ENCODE measurements around the gene PMEPA1.
"Not testable (repeated sequence)": the region's sequence is repeated elsewhere in the genome, so short reads cannot be mapped to it uniquely, and the experiment has no call there.

Gene PMEPA1

GRCh38 chr20:57650756-57651483 is 58.9 kb downstream of the PMEPA1 start:
- DNase-seq (ENCODE audit: low read depth in 2 of 2): no peak

- no peak for DNase-seq (ENCODE audit: low read depth in 2 of 2)
Measured at GRCh38 chr20:57650266-57650665, 59.5 kb downstream of the PMEPA1 start.

GRCh38 chr20:57649617-57650015 is 60.2 kb downstream of the PMEPA1 start:
- no peak for DNase-seq (ENCODE audit: low read depth in 2 of 2)

GRCh38 chr20:57648878-57649616 is 60.8 kb downstream of the PMEPA1 start:
- no peak for DNase-seq (ENCODE audit: low read depth in 2 of 2)

GRCh38 chr20:57647933-57648785 is 61.7 kb downstream of the PMEPA1 start:
- no peak for DNase-seq (ENCODE audit: low read depth in 2 of 2)

- no peak for DNase-seq (ENCODE audit: low read depth in 2 of 2)
Measured at GRCh38 chr20:57647006-57647932, 62.5 kb downstream of the PMEPA1 start.

- DNase-seq (ENCODE audit: low read depth in 2 of 2): no peak
Measured at GRCh38 chr20:57638895-57639236, 70.9 kb downstream of the PMEPA1 start.

- DNase-seq (ENCODE audit: low read depth in 2 of 2): no peak
Measured at GRCh38 chr20:57638173-57638894, 71.5 kb downstream of the PMEPA1 start.

GRCh38 chr20:57633945-57634491 is 75.8 kb downstream of the PMEPA1 start:
- no peak for DNase-seq (ENCODE audit: low read depth in 2 of 2)

- no peak for DNase-seq (ENCODE audit: low read depth in 2 of 2)
Measured at GRCh38 chr20:57632286-57632685, 77.5 kb downstream of the PMEPA1 start.

- no peak for DNase-seq (ENCODE audit: low read depth in 2 of 2)
Measured at GRCh38 chr20:57630061-57630460, 79.8 kb downstream of the PMEPA1 start.

- not testable (repeated sequence) for DNase-seq (ENCODE audit: low read depth in 2 of 2)
Measured at GRCh38 chr20:57629491-57629901, 80.3 kb downstream of the PMEPA1 start.

GRCh38 chr20:57628962-57629308 is 80.9 kb downstream of the PMEPA1 start:
- DNase-seq (ENCODE audit: low read depth in 2 of 2): not testable (repeated sequence)

GRCh38 chr20:57628047-57628961 is 81.5 kb downstream of the PMEPA1 start:
- peak; percentile 31 to 33 for DNase-seq (ENCODE audit: low read depth in 2 of 2)

- no peak for DNase-seq (ENCODE audit: low read depth in 2 of 2)
Measured at GRCh38 chr20:57627339-57627738, 82.5 kb downstream of the PMEPA1 start.

- DNase-seq (ENCODE audit: low read depth in 2 of 2): no peak
Measured at GRCh38 chr20:57625978-57626377, 83.8 kb downstream of the PMEPA1 start.

- no peak for DNase-seq (ENCODE audit: low read depth in 2 of 2)
Measured at GRCh38 chr20:57625181-57625958, 84.4 kb downstream of the PMEPA1 start.

GRCh38 chr20:57624124-57624523 is 85.7 kb downstream of the PMEPA1 start:
- no peak for DNase-seq (ENCODE audit: low read depth in 2 of 2)

All from fibroblast of skin of left biceps (primary cell).